ENCODE results near the gene PPP1R7.

PPP1R7 gene

GRCh38 chr2:241211276-241211675 lies 61.0 kb downstream of the PPP1R7 start:
- no peak for DNase-seq (ENCODE audit: low read depth in 2 of 2)

DNA sequence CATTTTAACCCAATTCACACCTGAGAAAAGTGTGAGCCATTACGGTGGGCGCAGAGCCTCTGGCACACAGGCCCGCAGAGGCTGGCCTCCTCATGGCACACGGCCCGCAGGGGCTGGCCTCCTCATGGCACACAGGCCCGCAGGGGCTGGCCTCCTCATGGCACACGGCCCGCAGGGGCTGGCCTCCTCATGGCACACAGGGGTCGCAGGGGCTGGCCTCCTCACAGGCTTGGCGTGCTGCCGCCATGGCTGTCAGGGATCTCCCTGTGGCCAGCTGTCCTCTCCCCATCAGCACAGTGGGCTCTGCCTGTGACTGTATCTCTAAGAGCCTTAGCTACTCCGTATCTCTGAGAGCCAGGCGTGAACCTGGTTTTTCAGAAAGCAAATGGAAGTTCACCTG lies 62.8 kb downstream of the PPP1R7 start:
- no peak for DNase-seq (ENCODE audit: low read depth in 2 of 2)

DNA sequence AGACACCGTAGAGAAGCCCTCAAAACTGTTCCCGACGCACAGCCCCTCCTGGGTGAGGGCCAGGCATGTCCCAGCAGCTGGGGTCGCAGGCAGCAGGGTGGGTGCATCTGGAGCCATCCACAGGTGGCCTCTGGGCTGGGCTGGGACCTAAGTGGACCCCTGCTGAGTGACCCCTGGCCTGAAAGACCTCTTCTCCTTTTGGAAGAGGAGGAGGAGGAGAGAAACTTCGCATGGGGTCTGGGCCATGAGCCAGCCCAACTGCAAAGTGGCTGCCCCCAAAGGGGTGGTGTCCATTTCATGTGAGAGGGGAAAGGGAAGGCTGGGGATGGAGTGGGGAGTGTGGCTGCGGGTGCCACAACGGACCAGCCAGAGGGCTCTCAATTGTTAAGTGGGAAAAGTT lies 63.3 kb downstream of the PPP1R7 start:
- DNase-seq (ENCODE audit: low read depth in 2 of 2): no peak

- no peak for DNase-seq (ENCODE audit: low read depth in 2 of 2)
Observed at GRCh38 chr2:241214209-241214608, 63.9 kb downstream of the PPP1R7 start.

DNA sequence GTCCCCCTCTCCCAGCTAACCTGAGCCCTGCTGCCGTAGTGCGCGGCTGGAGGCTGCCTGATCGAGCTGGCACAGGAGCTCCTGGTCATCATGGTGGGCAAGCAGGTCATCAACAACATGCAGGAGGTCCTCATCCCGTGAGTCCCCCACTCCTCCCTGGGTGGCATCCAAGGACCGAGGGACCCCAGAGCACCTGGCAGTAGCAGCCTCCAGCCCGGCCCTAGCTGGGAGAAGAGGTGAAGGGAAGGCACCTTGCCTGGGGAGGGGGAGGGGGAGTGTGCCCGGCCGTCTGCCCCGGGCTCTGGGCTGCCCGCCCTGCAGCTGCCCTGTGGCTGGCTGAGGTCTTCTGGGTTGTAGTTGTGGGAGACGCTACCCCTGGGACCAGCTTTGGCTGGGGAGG lies 64.5 kb downstream of the PPP1R7 start:
- no peak for DNase-seq (ENCODE audit: low read depth in 2 of 2)

- DNase-seq (ENCODE audit: low read depth in 2 of 2): no peak
Observed at GRCh38 chr2:241215421-241215820, 65.2 kb downstream of the PPP1R7 start.

GRCh38 chr2:241216211-241216761 lies 66.0 kb downstream of the PPP1R7 start:
- no peak for DNase-seq (ENCODE audit: low read depth in 2 of 2)

GRCh38 chr2:241217320-241218031 lies 67.2 kb downstream of the PPP1R7 start:
- DNase-seq (ENCODE audit: low read depth in 2 of 2): no peak

GRCh38 chr2:241218131-241219029 lies 68.1 kb downstream of the PPP1R7 start:
- no peak for DNase-seq (ENCODE audit: low read depth in 2 of 2)

- DNase-seq (ENCODE audit: low read depth in 2 of 2): no peak
Observed at GRCh38 chr2:241219030-241219382, 68.7 kb downstream of the PPP1R7 start.

- DNase-seq (ENCODE audit: low read depth in 2 of 2): no peak
Observed at GRCh38 chr2:241219856-241220356, 69.6 kb downstream of the PPP1R7 start.

GRCh38 chr2:241223211-241224017 lies 73.1 kb downstream of the PPP1R7 start:
- no peak for DNase-seq (ENCODE audit: low read depth in 2 of 2)

DNA sequence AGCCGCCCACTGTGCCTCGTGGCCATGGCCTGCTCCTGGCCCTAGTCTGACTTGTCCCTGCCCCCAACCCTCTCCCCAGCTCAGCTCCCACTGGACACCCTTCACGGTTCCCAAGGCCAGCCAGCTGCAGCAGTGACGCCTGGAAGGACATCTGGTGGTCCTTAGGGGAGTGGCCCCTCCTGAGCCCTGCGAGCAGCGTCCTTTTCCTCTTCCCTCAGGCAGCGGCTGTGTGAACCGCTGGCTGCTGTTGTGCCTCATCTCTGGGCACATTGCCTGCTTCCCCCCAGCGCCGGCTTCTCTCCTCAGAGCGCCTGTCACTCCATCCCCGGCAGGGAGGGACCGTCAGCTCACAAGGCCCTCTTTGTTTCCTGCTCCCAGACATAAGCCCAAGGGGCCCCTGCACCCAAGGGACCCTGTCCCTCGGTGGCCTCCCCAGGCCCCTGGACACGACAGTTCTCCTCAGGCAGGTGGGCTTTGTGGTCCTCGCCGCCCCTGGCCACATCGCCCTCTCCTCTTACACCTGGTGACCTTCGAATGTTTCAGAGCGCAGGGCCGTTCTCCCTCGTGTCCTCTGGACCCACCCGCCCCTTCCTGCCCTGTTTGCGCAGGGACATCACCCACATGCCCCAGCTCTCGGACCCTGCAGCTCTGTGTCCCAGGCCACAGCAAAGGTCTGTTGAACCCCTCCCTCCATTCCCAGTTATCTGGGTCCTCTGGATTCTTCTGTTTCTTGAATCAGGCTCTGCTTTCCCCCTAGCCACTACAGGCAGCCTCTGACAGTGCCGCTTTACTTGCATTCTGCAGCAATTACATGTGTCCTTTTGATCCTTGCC lies 74.0 kb downstream of the PPP1R7 start:
- no peak for DNase-seq (ENCODE audit: low read depth in 2 of 2)

GRCh38 chr2:241224851-241225438 lies 74.7 kb downstream of the PPP1R7 start:
- DNase-seq (ENCODE audit: low read depth in 2 of 2): no peak

DNA sequence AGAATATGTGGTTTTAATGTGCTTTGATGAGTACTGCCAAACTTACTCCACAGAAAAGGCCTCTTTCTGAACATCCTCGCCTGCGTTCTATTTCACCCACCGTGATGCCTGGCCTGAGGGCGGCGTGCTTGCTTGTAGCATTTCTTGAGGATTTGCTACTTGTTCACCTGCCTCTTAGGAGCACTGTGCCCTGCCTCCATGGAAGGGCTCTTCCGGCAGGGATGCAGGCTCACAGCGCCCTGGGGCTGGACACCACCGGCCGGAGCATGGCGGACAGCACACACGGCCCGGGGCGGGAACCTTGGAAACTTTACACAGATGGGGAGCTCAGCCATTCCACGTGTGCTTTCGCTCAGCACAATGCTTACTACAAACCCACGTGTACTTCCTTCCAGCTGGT lies 75.3 kb downstream of the PPP1R7 start:
- no peak for DNase-seq (ENCODE audit: low read depth in 2 of 2)

GRCh38 chr2:241225983-241226382 lies 75.7 kb downstream of the PPP1R7 start:
- DNase-seq (ENCODE audit: low read depth in 2 of 2): no peak

- DNase-seq (ENCODE audit: low read depth in 2 of 2): no peak
Observed at GRCh38 chr2:241226723-241227572, 76.7 kb downstream of the PPP1R7 start.

DNA sequence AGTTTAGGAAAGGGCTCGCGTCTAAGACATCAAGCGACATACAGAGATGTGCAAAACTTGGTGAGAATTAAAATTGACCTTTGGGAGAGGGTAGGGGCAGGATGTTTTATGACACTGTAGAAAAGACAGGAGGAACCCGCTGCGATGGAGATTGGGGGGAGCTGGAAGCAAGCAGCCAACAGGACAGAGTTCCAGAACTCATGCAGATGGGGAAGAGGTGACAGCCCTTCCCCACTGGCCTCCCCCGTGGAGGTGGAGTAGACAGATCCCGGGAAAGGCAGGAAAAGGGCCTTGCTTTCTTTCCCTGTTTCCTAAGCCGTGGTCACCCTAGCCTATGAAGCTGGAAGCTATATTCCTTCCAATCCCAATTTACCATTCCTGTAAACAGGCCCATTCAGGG lies 77.3 kb downstream of the PPP1R7 start:
- DNase-seq (ENCODE audit: low read depth in 2 of 2): no peak

DNA sequence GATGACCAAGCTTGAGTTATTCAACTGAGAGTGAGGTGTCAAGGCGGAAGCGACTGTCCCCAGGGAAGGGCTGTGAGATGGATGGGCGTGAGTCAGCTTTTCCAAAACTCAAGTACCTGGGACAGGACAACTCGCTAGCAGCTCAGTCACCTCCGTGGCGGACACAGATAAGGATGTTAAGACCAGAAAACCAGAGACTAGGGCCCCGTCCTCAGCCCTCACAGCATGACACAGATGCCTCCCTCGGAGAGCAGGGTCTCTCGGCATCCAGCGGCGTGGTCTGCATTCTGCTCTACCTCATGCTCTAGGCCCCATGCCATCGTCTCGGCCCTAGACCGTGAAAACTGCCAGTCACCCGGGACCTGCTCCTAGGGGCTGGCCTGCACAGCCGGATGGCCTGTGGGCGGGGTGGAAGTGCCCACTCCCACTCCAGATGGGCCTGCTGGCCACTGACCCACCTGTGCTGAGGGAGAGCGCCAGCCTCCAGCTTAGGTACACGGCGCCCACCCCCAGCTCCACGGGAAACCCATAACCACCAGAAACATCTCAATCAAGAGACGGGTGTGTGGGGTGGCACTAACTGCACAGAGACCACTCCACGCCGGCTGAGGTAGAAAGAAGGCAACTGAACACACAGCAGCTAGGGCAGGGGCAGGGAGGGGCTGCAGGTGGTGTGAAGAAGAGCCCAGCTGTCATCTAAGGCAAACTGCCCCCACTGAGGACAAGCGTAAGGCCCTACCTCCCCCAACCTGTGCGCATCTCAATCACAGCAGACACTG lies 78.0 kb downstream of the PPP1R7 start:
- DNase-seq (ENCODE audit: low read depth in 2 of 2): no peak

Data from stimulated activated CD8-positive, alpha-beta memory T cell treated with anti-CD3 and anti-CD28 coated beads, Interleukin-15, amount 100 ng/mL, for 48 hours (primary cell).